A673 (cell line): ENCODE results near the gene ANKRD1. TPM values are rescaled to one million over a fixed set of nuclear protein-coding genes. Genes with fewer than 3 reads are reported as not detected.

Source experiments
- BruUV-seq: library from RNA; stranded (reverse); fragments of 400-500 nt; replicated peaks from 2 replicates; lab custom pipeline; 2021; lab: Mats Ljungman, UMichigan
- CTCF ChIA-PET: fragments of 300-600 bp; sonication (Branson Sonifier 250); formaldehyde crosslinking; loops from one replicate; lab custom pipeline; 2022; ENCODE audit warnings: antibody characterized with exemption; lab: Charles Lee
- POLR2A ChIA-PET: fragments of 300-600 bp; sonication (Branson Sonifier 250); formaldehyde crosslinking; loops from one replicate; lab custom pipeline; 2022; ENCODE audit warnings: antibody characterized with exemption; ENCODE audit not compliant: low non-redundant PET; lab: Charles Lee
- DNase-seq: peaks from one replicate; pipeline ENCODE4 v3.0.0-alpha.2; 2015; ENCODE audit warnings: low spot score
- H3K27ac ChIP-seq: fragments of 200-600 bp; sonication (generic); 2 replicates; pipeline ENCODE4 v1.5.1; 2016; ENCODE audit warnings: mixed run types, low read depth, mild to moderate bottlenecking, mixed read lengths, antibody characterized with exemption, low read length; ENCODE audit not compliant: poor library complexity, severe bottlenecking
- H3K27me3 ChIP-seq: fragments of 200-600 bp; sonication (generic); replicated peaks from 2 replicates; pipeline ENCODE4 v1.6.1; 2017; ENCODE audit warnings: mixed run types, low read depth, mild to moderate bottlenecking, mixed read lengths, antibody characterized with exemption, low read length; ENCODE audit not compliant: insufficient read depth, poor library complexity
- H3K36me3 ChIP-seq: fragments of 200-600 bp; sonication (generic); 2 replicates; pipeline ENCODE4 v1.6.1; 2016; ENCODE audit warnings: mixed run types, mild to moderate bottlenecking, mixed read lengths, antibody characterized with exemption, low read length; ENCODE audit not compliant: insufficient read depth, poor library complexity, severe bottlenecking
- H3K4me1 ChIP-seq: fragments of 200-600 bp; sonication (generic); 2 replicates; pipeline ENCODE4 v1.6.1; 2017; ENCODE audit warnings: mixed run types, mild to moderate bottlenecking, mixed read lengths, antibody characterized with exemption, low read length; ENCODE audit not compliant: insufficient read depth, poor library complexity, severe bottlenecking
- H3K4me3 ChIP-seq: fragments of 200-600 bp; sonication (generic); 2 replicates; pipeline ENCODE4 v1.5.1; 2016; ENCODE audit warnings: low read depth, mixed run types, mild to moderate bottlenecking, mixed read lengths, low read length; ENCODE audit not compliant: poor library complexity, severe bottlenecking
- H3K9me3 ChIP-seq: fragments of 200-600 bp; sonication (generic); 2 replicates; pipeline ENCODE4 v1.6.1; 2016; ENCODE audit warnings: mixed run types, low read depth, mild to moderate bottlenecking, mixed read lengths, antibody characterized with exemption, low read length; ENCODE audit not compliant: poor library complexity, severe bottlenecking
- EZH2 ChIP-seq: fragments of 200-600 bp; sonication (generic); IDR thresholded peaks from 2 replicates; pipeline ENCODE4 v1.6.1; 2017; ENCODE audit warnings: borderline replicate concordance, low read depth, mild to moderate bottlenecking, mixed read lengths, antibody characterized with exemption, low read length; ENCODE audit not compliant: poor library complexity, severe bottlenecking
- intact Hi-C: fragments of 100-400 bp; cut with micrococcal nuclease; formaldehyde crosslinking; loops from one replicate; pipeline ENCODE4 v1.10.0; 2022; ENCODE audit not compliant: unreplicated experiment
- total RNA-seq: library from RNA; stranded (reverse); gene quantifications from 2 replicates; pipeline ENCODE4 v1.2.3, GENCODE V29; 2021
- TF ChIP-seq, protein P1 (sequence below): fragments of 300-800, 200-600 bp; sonication (generic); conservative IDR thresholded peaks from 2 replicates; pipeline ENCODE4 v1.5.1; 2017; ENCODE audit warnings: low read depth, mild to moderate bottlenecking, antibody characterized with exemption, low read length, moderate library complexity, mixed read lengths

ANKRD1 gene
- total RNA-seq, 1 experiment from 2014 or later: not detected

GRCh38 chr10:90968328-90969081 is 47.6 kb upstream of the ANKRD1 start:
- CTCF ChIA-PET: no interaction called here
- POLR2A ChIA-PET: no interaction called here
- H3K4me1 ChIP-seq: no peaks in the 10 kb centered on the region
- no peak overlapping the region for H3K27ac ChIP-seq
- H3K36me3 ChIP-seq: no peaks in the 10 kb centered on the region
- DNase-seq: no peak
- no peak overlapping the region for H3K4me3 ChIP-seq
- peaks cover 3% of the 10 kb centered on the region for H3K27me3 ChIP-seq
- TF ChIP-seq, protein P1, sequence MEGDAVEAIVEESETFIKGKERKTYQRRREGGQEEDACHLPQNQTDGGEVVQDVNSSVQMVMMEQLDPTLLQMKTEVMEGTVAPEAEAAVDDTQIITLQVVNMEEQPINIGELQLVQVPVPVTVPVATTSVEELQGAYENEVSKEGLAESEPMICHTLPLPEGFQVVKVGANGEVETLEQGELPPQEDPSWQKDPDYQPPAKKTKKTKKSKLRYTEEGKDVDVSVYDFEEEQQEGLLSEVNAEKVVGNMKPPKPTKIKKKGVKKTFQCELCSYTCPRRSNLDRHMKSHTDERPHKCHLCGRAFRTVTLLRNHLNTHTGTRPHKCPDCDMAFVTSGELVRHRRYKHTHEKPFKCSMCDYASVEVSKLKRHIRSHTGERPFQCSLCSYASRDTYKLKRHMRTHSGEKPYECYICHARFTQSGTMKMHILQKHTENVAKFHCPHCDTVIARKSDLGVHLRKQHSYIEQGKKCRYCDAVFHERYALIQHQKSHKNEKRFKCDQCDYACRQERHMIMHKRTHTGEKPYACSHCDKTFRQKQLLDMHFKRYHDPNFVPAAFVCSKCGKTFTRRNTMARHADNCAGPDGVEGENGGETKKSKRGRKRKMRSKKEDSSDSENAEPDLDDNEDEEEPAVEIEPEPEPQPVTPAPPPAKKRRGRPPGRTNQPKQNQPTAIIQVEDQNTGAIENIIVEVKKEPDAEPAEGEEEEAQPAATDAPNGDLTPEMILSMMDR: no peak
- no peak for TF ChIP-seq EZH2
- H3K9me3 ChIP-seq: no peaks in the 10 kb centered on the region
- intact Hi-C loops: no loop called here
- BruUV-seq: no TSS peak

DNA sequence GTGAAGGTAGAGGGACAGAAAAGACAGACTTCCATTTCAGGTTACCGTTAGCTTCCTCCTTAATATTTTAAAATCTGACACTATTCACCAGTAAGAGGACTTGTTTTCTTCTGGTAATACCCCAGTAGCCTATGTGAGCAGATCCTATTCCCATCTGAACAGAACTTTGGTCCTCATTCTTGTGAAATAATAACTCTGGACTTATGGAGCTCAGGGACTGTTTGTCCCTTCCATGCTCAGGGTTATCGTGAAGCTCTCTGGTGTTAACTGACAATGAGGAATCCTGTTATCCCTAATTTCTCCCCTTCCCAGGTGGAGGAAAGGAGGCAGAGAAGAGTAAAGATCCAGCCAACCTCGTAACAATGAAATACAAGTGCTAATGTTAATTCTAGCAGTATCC is 47.0 kb upstream of the ANKRD1 start:
- TF ChIP-seq EZH2: no peak
- TF ChIP-seq, protein P1: no peak
- Histone ChIP-seq H3K4me3 (no peak overlapping the region), H3K4me1 (no peaks in the 10 kb centered on the region), H3K36me3 (no peaks in the 10 kb centered on the region), H3K9me3 (no peaks in the 10 kb centered on the region), H3K27me3 (peaks cover 3% of the 10 kb centered on the region), H3K27ac (no peak overlapping the region)
- BruUV-seq: no TSS peak
- CTCF ChIA-PET: no interaction called here
- POLR2A ChIA-PET: no interaction called here
- no peak for DNase-seq
- intact Hi-C loops: no loop called here

- H3K36me3 ChIP-seq: no peaks in the 10 kb centered on the region
- no peaks in the 10 kb centered on the region for H3K4me1 ChIP-seq
- no peak overlapping the region for H3K4me3 ChIP-seq
- TF ChIP-seq EZH2: no peak
- TF ChIP-seq, protein P1: no peak
- no peak overlapping the region for H3K27ac ChIP-seq
- POLR2A ChIA-PET: no interaction called here
- peaks cover 3% of the 10 kb centered on the region for H3K27me3 ChIP-seq
- intact Hi-C loops: no loop called here
- no peak for DNase-seq
- H3K9me3 ChIP-seq: no peaks in the 10 kb centered on the region
- CTCF ChIA-PET: no interaction called here
- BruUV-seq: no TSS peak
These were observed 45.3 kb upstream of the ANKRD1 start for GRCh38 chr10:90966146-90966545.
